Activated naive CD4-positive, alpha-beta T cell treated with anti-CD3 and anti-CD28 coated beads, Interleukin-2, amount 50 U/mL, for 24 hours (primary cell): Measurements from ENCODE around the gene CCSAP.

Experiments used
- H3K27ac Mint-ChIP-seq: one replicate; pipeline ENCODE4 v1.8.0; 2021; ENCODE audit warnings: mild to moderate bottlenecking, mixed read lengths
- H3K27me3 Mint-ChIP-seq: one replicate; pipeline ENCODE4 v1.8.0; 2021; ENCODE audit warnings: mixed read lengths
- H3K36me3 Mint-ChIP-seq: one replicate; pipeline ENCODE4 v1.8.0; 2021; ENCODE audit warnings: mixed read lengths
- H3K4me1 Mint-ChIP-seq: one replicate; pipeline ENCODE4 v1.8.0; 2021; ENCODE audit warnings: mixed read lengths
- H3K4me3 Mint-ChIP-seq: one replicate; pipeline ENCODE4 v1.8.0; 2021; ENCODE audit warnings: mild to moderate bottlenecking, mixed read lengths
- H3K9me3 Mint-ChIP-seq: one replicate; pipeline ENCODE4 v1.8.0; 2021; ENCODE audit warnings: mixed read lengths

CCSAP gene

GRCh38 chr1:229373395-229373794 lies 30.5 kb upstream of the CCSAP start:
- no peaks in the 10 kb centered on the region for H3K9me3 Mint-ChIP-seq
- no peaks in the 10 kb centered on the region for H3K36me3 Mint-ChIP-seq
- peaks cover 8% of the 10 kb centered on the region for H3K27me3 Mint-ChIP-seq
- no peaks in the 10 kb centered on the region for H3K4me1 Mint-ChIP-seq
- H3K4me3 Mint-ChIP-seq, result no peak overlapping the region
- H3K27ac Mint-ChIP-seq, result no peak overlapping the region

GRCh38 chr1:229372251-229372650 lies 29.4 kb upstream of the CCSAP start:
- H3K27ac Mint-ChIP-seq, result no peak overlapping the region
- H3K4me3 Mint-ChIP-seq, result no peak overlapping the region
- H3K36me3 Mint-ChIP-seq, result no peaks in the 10 kb centered on the region
- H3K4me1 Mint-ChIP-seq, result no peaks in the 10 kb centered on the region
- no peaks in the 10 kb centered on the region for H3K9me3 Mint-ChIP-seq
- peaks cover 8% of the 10 kb centered on the region for H3K27me3 Mint-ChIP-seq

- Mint-ChIP-seq H3K27ac (no peak overlapping the region), H3K27me3 (peaks cover 8% of the 10 kb centered on the region), H3K4me3 (no peak overlapping the region), H3K9me3 (no peaks in the 10 kb centered on the region), H3K36me3 (no peaks in the 10 kb centered on the region), H3K4me1 (no peaks in the 10 kb centered on the region)
These were observed 28.8 kb upstream of the CCSAP start for GRCh38 chr1:229371624-229372023.

GRCh38 chr1:229370601-229371021 lies 27.8 kb upstream of the CCSAP start:
- Mint-ChIP-seq H3K27me3 (peaks cover 11% of the 10 kb centered on the region), H3K27ac (no peak overlapping the region), H3K4me1 (no peaks in the 10 kb centered on the region), H3K9me3 (no peaks in the 10 kb centered on the region), H3K36me3 (no peaks in the 10 kb centered on the region), H3K4me3 (no peak overlapping the region)

- H3K27ac Mint-ChIP-seq, result no peak overlapping the region
- no peaks in the 10 kb centered on the region for H3K36me3 Mint-ChIP-seq
- H3K9me3 Mint-ChIP-seq, result no peaks in the 10 kb centered on the region
- no peak overlapping the region for H3K4me3 Mint-ChIP-seq
- no peaks in the 10 kb centered on the region for H3K4me1 Mint-ChIP-seq
- H3K27me3 Mint-ChIP-seq, result peaks cover 21% of the 10 kb centered on the region
These were observed 25.5 kb upstream of the CCSAP start for GRCh38 chr1:229368347-229368746.

GRCh38 chr1:229365569-229365968 lies 22.7 kb upstream of the CCSAP start:
- peaks cover 20% of the 10 kb centered on the region for H3K27me3 Mint-ChIP-seq

GRCh38 chr1:229364207-229365065 lies 21.6 kb upstream of the CCSAP start:
- H3K27ac Mint-ChIP-seq, result no peak overlapping the region
- H3K4me1 Mint-ChIP-seq, result no peaks in the 10 kb centered on the region
- H3K4me3 Mint-ChIP-seq, result no peak overlapping the region
- H3K27me3 Mint-ChIP-seq, result peaks cover 24% of the 10 kb centered on the region
- no peaks in the 10 kb centered on the region for H3K36me3 Mint-ChIP-seq
- H3K9me3 Mint-ChIP-seq, result no peaks in the 10 kb centered on the region

More at GRCh38 chr1:229365569-229365968, 22.7 kb upstream of the CCSAP start:
- H3K9me3 Mint-ChIP-seq, result no peaks in the 10 kb centered on the region
- H3K4me1 Mint-ChIP-seq, result no peaks in the 10 kb centered on the region
- no peak overlapping the region for H3K4me3 Mint-ChIP-seq
- no peak overlapping the region for H3K27ac Mint-ChIP-seq
- H3K36me3 Mint-ChIP-seq, result no peaks in the 10 kb centered on the region

GRCh38 chr1:229363723-229364122 lies 20.9 kb upstream of the CCSAP start:
- Mint-ChIP-seq H3K9me3 (no peaks in the 10 kb centered on the region), H3K36me3 (no peaks in the 10 kb centered on the region), H3K4me3 (no peak overlapping the region), H3K4me1 (no peaks in the 10 kb centered on the region), H3K27me3 (peaks cover 25% of the 10 kb centered on the region), H3K27ac (no peak overlapping the region)

- no peak overlapping the region for H3K4me3 Mint-ChIP-seq
- peaks cover 40% of the 10 kb centered on the region for H3K27me3 Mint-ChIP-seq
- no peak overlapping the region for H3K27ac Mint-ChIP-seq
- peaks cover 8% of the 10 kb centered on the region for H3K9me3 Mint-ChIP-seq
- H3K36me3 Mint-ChIP-seq, result peaks cover 1% of the 10 kb centered on the region
- no peaks in the 10 kb centered on the region for H3K4me1 Mint-ChIP-seq
These were observed 17.6 kb upstream of the CCSAP start for GRCh38 chr1:229360420-229360819.

GRCh38 chr1:229355661-229356060 lies 12.8 kb upstream of the CCSAP start:
- no peak overlapping the region for H3K4me3 Mint-ChIP-seq
- peaks cover 8% of the 10 kb centered on the region for H3K9me3 Mint-ChIP-seq
- H3K27ac Mint-ChIP-seq, result no peak overlapping the region
- peaks cover 1% of the 10 kb centered on the region for H3K36me3 Mint-ChIP-seq
- no peaks in the 10 kb centered on the region for H3K4me1 Mint-ChIP-seq
- peaks cover 29% of the 10 kb centered on the region for H3K27me3 Mint-ChIP-seq

GRCh38 chr1:229354226-229354625 lies 11.4 kb upstream of the CCSAP start:
- H3K9me3 Mint-ChIP-seq, result peaks cover 8% of the 10 kb centered on the region
- no peak overlapping the region for H3K4me3 Mint-ChIP-seq
- peaks cover 27% of the 10 kb centered on the region for H3K27me3 Mint-ChIP-seq
- no peaks in the 10 kb centered on the region for H3K4me1 Mint-ChIP-seq
- H3K27ac Mint-ChIP-seq, result no peak overlapping the region
- peaks cover 1% of the 10 kb centered on the region for H3K36me3 Mint-ChIP-seq

GRCh38 chr1:229352975-229353374 lies 10.1 kb upstream of the CCSAP start:
- no peaks in the 10 kb centered on the region for H3K4me1 Mint-ChIP-seq
- H3K27ac Mint-ChIP-seq, result no peak overlapping the region
- H3K27me3 Mint-ChIP-seq, result peaks cover 22% of the 10 kb centered on the region
- H3K36me3 Mint-ChIP-seq, result peaks cover 1% of the 10 kb centered on the region
- H3K4me3 Mint-ChIP-seq, result no peak overlapping the region
- H3K9me3 Mint-ChIP-seq, result peaks cover 8% of the 10 kb centered on the region

GRCh38 chr1:229349463-229350385 lies 6.9 kb upstream of the CCSAP start:
- Mint-ChIP-seq H3K4me1 (no peaks in the 10 kb centered on the region), H3K27ac (no peak overlapping the region), H3K36me3 (no peaks in the 10 kb centered on the region), H3K27me3 (peaks cover 9% of the 10 kb centered on the region), H3K4me3 (no peak overlapping the region), H3K9me3 (no peaks in the 10 kb centered on the region)

- Mint-ChIP-seq H3K4me1 (peaks cover 6% of the 10 kb centered on the region), H3K27ac (no peak overlapping the region), H3K27me3 (peaks cover 3% of the 10 kb centered on the region), H3K4me3 (no peak overlapping the region), H3K9me3 (no peaks in the 10 kb centered on the region), H3K36me3 (no peaks in the 10 kb centered on the region)
These were observed 4.7 kb upstream of the CCSAP start for GRCh38 chr1:229347528-229347927.

- H3K36me3 Mint-ChIP-seq, result no peaks in the 10 kb centered on the region
- H3K9me3 Mint-ChIP-seq, result no peaks in the 10 kb centered on the region
- no peak overlapping the region for H3K4me3 Mint-ChIP-seq
- peaks cover 3% of the 10 kb centered on the region for H3K27me3 Mint-ChIP-seq
- peaks cover 18% of the 10 kb centered on the region for H3K4me1 Mint-ChIP-seq
- no peak overlapping the region for H3K27ac Mint-ChIP-seq
These were observed 2.3 kb upstream of the CCSAP start for GRCh38 chr1:229344937-229345684.
